Stromal cell of bone marrow (primary cell): ENCODE results near the gene ADGRA3.

Source experiments
- DNase-seq: peaks from one replicate; pipeline ENCODE4 v3.0.0-alpha.2; 2012; ENCODE audit warnings: low read depth

ADGRA3 gene

GRCh38 chr4:22508376-22508775 lies 7.5 kb downstream of the ADGRA3 start:
- DNase-seq = no peak

DNA sequence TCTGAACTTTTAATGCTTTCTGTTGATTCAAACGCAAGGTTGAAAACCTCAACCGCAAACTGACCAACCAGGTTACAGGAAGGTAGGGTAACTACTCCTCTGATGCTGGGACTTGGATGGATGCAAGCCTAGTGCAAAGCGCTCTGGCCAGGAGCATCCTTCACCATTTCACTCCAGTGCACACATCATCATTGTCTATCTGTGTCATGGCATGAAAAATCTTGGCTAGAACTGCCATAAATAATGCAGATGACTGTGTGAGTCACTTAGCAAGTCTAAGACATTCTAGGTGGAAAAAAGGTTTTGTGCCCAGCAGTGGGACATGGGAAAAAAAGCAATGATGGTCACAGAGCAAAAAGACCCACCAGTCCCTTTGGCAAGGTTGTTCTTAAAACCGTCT lies 10.9 kb downstream of the ADGRA3 start:
- DNase-seq = no peak

GRCh38 chr4:22504447-22504846 lies 11.4 kb downstream of the ADGRA3 start:
- no peak for DNase-seq

DNA sequence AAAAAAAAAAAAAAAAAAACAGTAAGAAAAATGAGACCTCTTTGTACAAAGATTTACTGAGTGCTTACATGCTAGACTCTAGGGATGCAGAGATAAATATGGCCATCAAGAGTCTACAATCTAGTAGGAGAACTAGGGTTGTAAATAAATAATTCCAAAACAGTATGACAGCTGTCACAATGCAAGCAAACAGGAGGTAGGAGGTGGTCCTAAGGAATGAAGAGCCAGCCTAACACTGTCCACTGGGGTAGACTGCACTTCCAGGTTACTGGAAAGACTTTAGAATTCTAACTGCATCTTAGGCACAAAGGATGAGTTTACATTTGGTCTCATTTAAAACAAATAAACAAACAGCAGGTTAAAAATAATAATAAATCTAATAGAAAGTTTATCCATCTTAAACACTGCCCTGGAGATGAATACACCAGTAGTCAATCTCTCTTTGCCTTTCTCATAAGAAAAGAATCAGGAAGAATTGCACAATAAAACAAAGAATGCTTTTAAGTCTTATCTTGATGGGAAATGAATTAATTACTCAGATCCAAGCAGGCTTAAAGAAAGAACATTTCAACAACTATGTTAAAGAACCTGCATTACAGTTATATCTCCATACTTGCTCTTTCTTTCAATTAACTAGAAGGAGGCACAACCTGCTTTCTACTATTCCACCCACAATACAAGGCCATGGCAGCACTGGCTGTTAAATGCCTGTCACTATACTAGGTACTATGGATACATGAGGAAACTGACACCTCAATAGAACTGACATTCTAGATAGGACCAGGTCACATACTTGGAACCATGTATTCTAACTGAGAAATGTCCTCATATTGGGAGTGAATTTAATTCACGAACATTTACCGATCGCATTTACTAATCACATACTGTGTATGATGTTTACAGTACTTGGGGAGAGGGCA lies 12.7 kb downstream of the ADGRA3 start:
- no peak for DNase-seq

DNA sequence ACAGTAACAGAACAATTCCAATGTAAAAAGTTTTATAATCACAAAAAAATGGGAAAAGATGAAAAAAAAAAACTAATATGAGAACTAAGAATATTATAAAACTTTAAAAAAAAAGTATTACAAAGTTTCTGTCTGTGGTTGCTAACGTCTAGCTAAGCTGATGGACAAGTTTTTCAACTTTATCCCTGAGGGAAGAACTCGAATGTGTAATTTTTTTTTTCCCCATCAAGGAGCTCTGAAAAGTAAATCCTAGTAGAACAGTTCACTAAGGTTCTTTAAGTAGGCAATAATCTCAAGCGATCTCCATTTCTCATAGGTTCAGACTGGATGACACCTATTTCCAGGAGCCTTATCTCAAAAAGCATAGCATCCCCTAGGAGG lies 14.2 kb downstream of the ADGRA3 start:
- no peak for DNase-seq

- no peak for DNase-seq
Measured at GRCh38 chr4:22500831-22501714, 14.8 kb downstream of the ADGRA3 start.

GRCh38 chr4:22500128-22500611 lies 15.7 kb downstream of the ADGRA3 start:
- DNase-seq = no peak

GRCh38 chr4:22498866-22499265 lies 17.0 kb downstream of the ADGRA3 start:
- no peak for DNase-seq

DNA sequence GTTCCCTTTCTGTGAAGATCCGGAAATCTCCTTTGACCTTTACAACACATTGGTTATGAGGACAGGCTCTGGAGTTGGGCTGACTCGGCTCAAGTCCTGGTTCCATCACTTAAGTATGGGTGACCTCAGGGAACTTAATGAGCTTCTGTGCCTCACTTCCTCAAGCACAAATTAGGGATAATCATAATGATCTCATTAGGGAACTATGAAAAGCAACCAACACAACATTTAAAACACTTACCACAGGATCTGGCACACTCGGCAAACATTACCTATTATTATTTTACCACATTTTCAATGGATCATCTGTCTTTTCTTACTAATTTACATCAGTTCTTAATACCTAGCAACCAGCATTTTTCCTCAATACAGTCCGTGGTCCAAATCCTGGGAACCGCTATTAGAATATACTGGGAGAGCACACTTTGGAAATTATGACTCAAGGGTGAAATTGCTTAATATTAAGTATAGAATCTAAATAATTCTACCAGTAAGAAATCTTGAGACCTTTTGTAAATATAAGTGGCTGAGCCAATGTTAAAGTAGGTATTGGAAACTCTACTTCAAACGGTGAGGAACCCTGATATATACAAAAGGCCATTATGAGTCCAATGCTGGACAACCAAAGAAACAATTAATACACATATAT lies 19.6 kb downstream of the ADGRA3 start:
- DNase-seq = no peak

GRCh38 chr4:22493523-22493922 lies 22.3 kb downstream of the ADGRA3 start:
- DNase-seq = no peak

GRCh38 chr4:22492987-22493386 lies 22.9 kb downstream of the ADGRA3 start:
- DNase-seq = no peak

DNA sequence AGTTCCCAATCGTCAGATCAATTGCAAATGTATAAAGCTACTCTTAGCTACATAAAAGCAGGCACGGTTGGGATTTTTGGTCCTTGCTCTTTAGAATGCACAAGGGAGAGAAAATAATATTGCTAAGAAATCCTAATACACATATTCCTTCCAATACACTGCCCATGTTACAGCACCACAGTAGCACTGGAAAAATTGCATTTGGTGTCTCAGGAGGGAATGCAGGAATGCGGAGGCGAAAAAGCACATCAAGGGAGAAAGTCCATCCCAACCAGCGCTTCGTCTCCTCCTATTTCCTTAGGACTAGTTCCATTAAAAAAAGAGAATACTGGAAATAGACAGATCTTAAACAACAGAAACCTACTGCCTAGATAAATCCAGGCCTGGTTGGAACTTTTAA lies 23.9 kb downstream of the ADGRA3 start:
- no peak for DNase-seq

DNA sequence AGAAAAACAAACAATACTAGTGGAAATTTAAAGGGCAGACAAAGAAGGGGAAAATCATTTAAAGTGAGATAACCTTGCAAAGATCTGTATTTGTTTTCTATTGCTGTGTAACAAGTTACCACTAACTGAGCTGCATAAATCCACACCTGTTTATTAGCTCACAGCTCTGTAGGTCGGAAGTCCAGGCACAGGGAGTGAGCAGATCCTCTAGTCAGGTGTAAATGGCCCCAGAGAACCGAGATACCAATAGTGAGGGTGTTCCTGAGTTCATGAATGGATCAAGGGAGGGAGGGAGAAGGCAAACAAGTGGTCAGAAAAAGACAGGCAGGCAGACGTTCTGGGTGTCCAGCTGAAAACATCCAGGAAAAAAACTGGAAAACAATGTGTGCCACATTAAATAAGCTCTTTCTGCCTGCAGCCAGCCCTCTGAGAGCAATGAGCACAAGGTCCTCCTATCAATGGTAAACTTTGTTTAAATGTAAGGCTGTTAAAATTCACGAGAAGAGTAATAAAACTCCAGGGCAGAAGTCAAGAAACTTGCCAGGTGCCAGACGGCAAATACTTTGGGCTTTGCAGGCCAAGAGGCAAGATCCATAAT lies 25.0 kb downstream of the ADGRA3 start:
- DNase-seq = no peak

DNA sequence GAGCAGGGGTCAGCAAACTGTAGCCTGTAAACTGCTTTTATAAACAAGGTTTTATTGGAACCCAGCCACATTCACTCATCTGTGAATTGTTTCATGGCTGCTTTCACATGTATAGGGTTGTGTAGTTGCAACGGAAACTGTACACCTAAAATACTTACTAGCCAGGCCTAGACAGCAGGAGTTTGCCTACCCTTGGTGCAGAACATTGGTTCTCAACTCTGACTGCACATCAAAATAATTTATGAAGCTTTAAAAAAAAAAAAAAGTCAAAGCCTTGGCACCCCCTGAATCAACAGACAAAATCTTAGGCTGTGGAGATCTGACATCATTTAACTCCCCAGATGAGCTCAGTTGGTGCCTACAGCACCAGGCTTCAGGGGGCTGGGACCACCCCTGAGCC lies 27.8 kb downstream of the ADGRA3 start:
- DNase-seq = no peak

GRCh38 chr4:22487328-22487727 lies 28.5 kb downstream of the ADGRA3 start:
- DNase-seq = no peak

DNA sequence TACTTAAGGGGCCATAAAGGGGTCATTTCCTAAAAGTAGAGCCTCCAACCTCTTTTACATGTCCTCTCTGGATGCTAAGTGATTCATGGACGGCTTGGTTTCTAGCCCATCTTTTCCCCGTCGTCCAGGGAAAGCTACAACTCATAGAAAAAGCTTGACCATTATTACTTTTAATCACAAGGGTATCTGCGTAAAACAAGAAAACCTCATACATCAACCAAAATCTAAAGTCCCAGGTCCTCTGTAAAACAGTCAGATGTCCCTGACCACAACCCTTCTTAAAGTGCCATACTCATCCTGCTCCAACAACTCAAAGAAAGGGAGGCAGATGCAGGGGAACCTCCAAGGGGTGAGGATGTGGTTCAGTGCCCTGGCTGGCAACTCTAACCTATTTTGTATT lies 29.6 kb downstream of the ADGRA3 start:
- DNase-seq = no peak

DNA sequence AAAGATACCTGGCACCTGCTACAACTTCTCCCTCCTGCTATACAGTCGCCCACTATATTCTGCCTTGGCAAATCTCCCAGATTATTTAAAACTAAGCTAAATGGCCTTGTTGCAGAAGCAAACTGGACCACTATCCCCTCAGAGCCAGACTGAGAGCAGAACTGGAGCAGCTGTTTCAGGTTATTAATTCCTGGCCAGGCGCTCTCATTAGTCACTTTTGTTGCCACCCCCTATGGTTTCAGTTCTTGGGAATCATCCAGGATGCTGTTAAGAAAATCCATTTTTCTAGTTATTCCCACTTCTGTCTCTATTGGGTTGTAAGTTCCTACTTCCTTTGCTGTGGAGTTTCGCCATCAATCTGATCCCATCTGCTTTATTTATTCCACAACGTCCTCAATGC lies 30.1 kb downstream of the ADGRA3 start:
- peak; percentile 50 for DNase-seq

- peak; percentile 46 for DNase-seq
Measured at GRCh38 chr4:22483551-22483981, 32.3 kb downstream of the ADGRA3 start.

- DNase-seq = no peak
Measured at GRCh38 chr4:22482250-22483127, 33.4 kb downstream of the ADGRA3 start.

GRCh38 chr4:22480675-22481327 lies 35.1 kb downstream of the ADGRA3 start:
- DNase-seq = no peak
